Heart left ventricle (tissue), 13 donors: ENCODE results near the gene GUCA2B.

Source experiments
- POLR2A ChIP-seq, 2 donors: fragments of 450-650 bp; IDR thresholded peaks; one replicate each; pipeline ENCODE4 v1.6.1; 2017; ENCODE audit warnings: antibody characterized with exemption in 2 of 2, mild to moderate bottlenecking in 2 of 2, moderate library complexity in 2 of 2
- TF ChIP-seq, protein P1 (sequence below), 12 donors: fragments of 200-600 bp; sonication (generic) in 4 of 12; IDR thresholded peaks; one replicate each; pipeline versions ENCODE4 v1.5.0 to v1.8.0; 2018 to 2022; ENCODE audit warnings: antibody characterized with exemption in 12 of 12, mild to moderate bottlenecking in 5 of 12
- donor health status: ischemic (EF 13 %, LVEDD 7.1; RV severe dilation, severe dysfunction).
- donor health status: DM: no; HTN: yes; CAD: no.
- donor health status: DM: no; HTN: no; CAD: no.
- donor health status: ischemic (EF 25% LVEDD 6.9; RV normal size, moderate dysfunction).
- donor health status: ischemic (EF 25% LVEDD 5.7; RV mildly dilated, moderate dysfunction).
- donor health status: ischemic (EF 35%, LVEDD 5.7; RV mildly dilated, moderate dysfunction).
- donor health status: nonischemic (EF 11% LVEDD 7.7; RV severe dilation, severe dysfunction).
- donor health status: DM: yes; HTN: yes; CAD: no.
- donor health status: PGD.
- donor health status: ischemic (EF 29% LVEDD 5.4; RV normal size, mild dysfunction).
- donor health status: nonischemic (EF 23%, LVEDD 6.1; RV moderate dilation, normal function).

DNA sequence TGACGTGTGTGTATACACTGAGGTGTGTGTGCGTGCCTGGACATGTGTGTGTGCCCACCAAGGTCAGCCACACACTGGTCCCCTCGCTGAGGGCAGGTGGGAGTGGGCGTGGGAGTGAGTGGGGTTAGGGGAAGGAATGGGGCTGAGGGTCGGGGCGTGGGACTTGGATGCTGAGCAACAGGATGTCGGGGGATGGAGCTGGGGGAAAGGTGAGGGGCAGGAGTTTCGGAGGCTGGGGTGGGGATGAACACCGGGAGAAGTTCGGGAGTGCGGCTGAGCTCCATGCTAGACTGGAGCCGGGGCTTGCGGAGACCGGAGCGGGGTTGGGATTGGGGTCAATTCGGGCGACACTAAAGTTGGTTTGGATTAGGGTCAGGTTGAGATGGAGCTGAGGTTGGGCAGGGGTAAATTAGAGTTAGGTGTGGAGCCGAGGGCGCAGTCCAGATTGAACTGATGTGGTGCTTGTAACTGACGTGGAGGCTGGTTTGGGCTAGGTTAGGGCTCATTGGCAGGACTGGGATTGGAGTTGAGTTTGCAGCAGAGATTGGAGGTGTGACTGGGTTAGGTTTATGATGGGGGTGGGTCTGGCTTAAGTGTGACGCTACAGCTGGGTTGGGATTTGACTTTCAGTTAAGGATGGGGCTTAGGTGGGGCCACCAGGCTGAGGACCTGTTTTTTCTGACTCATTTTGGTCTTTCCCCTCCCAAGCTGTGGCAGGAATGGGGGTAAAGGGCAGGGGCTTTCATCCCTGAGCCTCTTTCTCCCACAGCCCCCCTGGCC is 14.6 kb downstream of the GUCA2B start:
- TF ChIP-seq, protein P1, sequence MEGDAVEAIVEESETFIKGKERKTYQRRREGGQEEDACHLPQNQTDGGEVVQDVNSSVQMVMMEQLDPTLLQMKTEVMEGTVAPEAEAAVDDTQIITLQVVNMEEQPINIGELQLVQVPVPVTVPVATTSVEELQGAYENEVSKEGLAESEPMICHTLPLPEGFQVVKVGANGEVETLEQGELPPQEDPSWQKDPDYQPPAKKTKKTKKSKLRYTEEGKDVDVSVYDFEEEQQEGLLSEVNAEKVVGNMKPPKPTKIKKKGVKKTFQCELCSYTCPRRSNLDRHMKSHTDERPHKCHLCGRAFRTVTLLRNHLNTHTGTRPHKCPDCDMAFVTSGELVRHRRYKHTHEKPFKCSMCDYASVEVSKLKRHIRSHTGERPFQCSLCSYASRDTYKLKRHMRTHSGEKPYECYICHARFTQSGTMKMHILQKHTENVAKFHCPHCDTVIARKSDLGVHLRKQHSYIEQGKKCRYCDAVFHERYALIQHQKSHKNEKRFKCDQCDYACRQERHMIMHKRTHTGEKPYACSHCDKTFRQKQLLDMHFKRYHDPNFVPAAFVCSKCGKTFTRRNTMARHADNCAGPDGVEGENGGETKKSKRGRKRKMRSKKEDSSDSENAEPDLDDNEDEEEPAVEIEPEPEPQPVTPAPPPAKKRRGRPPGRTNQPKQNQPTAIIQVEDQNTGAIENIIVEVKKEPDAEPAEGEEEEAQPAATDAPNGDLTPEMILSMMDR (IDR thresholded peaks at IDR 0.05), result no peak
- no peak for TF ChIP-seq POLR2A (IDR thresholded peaks at IDR 0.05)
